Nephron (organoid): ENCODE measurements around the gene BMAL1.

Experiments
- H3K27ac Mint-ChIP-seq, 3 experiments: 2 replicates each; pipeline ENCODE4 v1.8.0; 2020; ENCODE audit warnings: mixed read lengths in 3 of 3, mild to moderate bottlenecking in 2 of 3, moderate library complexity in 1 of 3
- H3K27me3 Mint-ChIP-seq: 2 replicates; pipeline ENCODE4 v1.8.0; 2021; ENCODE audit warnings: low read depth, mild to moderate bottlenecking, moderate library complexity, mixed read lengths
- H3K36me3 Mint-ChIP-seq: 2 replicates; pipeline ENCODE4 v1.8.0; 2020; ENCODE audit warnings: low read depth, mixed read lengths
- H3K4me1 Mint-ChIP-seq: 2 replicates; pipeline ENCODE4 v1.8.0; 2020; ENCODE audit warnings: mixed read lengths
- H3K4me3 Mint-ChIP-seq, 3 experiments: 2 replicates each; pipeline ENCODE4 v1.8.0; 2020; ENCODE audit warnings: mild to moderate bottlenecking in 3 of 3, mixed read lengths in 3 of 3, moderate library complexity in 2 of 3
- H3K9me3 Mint-ChIP-seq: 2 replicates; pipeline ENCODE4 v1.8.0; 2020; ENCODE audit warnings: mixed read lengths
- CTCF ChIP-seq, 3 experiments: fragments of 200-600 bp; sonication (generic); IDR thresholded peaks; one replicate each; pipeline ENCODE4 v1.5.0; 2021; ENCODE audit warnings: antibody characterized with exemption in 3 of 3; ENCODE audit not compliant: unreplicated experiment in 3 of 3

The BMAL1 gene

GRCh38 chr11:13277768-13278608 lies at the start of gene BMAL1:
BMAL1 (plus strand) TSS chr11:13277790; CDS start chr11:13354309, 76,519 bp downstream.
- Mint-ChIP-seq H3K4me3 (peak within 1 kb of the TSS; percentile 90 to 93 (median 90)), H3K4me1 (peaks cover 12% of the 10 kb centered on the region), H3K36me3 (no peaks in the 10 kb centered on the region), H3K27me3 (peaks cover 92% of the 10 kb centered on the region), H3K9me3 (no peaks in the 10 kb centered on the region), H3K27ac (peak within 1 kb of the TSS in 2 of 3 experiments; percentile 3 to 14)
- TF ChIP-seq CTCF (IDR thresholded peaks at IDR 0.05; ENCODE audit: unreplicated experiment in 3 of 3) = no peak

- H3K27ac Mint-ChIP-seq = peak overlapping the region; percentile 3 to 27 (median 24)
- H3K27me3 Mint-ChIP-seq = peaks cover 8% of the 10 kb centered on the region
- H3K9me3 Mint-ChIP-seq = no peaks in the 10 kb centered on the region
- peak overlapping the region in 2 of 3 experiments; percentile 2 to 54 for H3K4me3 Mint-ChIP-seq
- peaks cover 46% of the 10 kb centered on the region for H3K4me1 Mint-ChIP-seq
- no peaks in the 10 kb centered on the region for H3K36me3 Mint-ChIP-seq
- TF ChIP-seq CTCF (IDR thresholded peaks at IDR 0.05; ENCODE audit: unreplicated experiment in 3 of 3) = no peak
These were observed 49.0 kb upstream of the BMAL1 start for GRCh38 chr11:13228572-13228971.

- Mint-ChIP-seq H3K36me3 (no peaks in the 10 kb centered on the region), H3K4me3 (peak overlapping the region in 1 of 3 experiments; percentile 54), H3K9me3 (no peaks in the 10 kb centered on the region), H3K27me3 (peaks cover 8% of the 10 kb centered on the region), H3K4me1 (peaks cover 46% of the 10 kb centered on the region), H3K27ac (peak overlapping the region; percentile 27 to 77 (median 29))
- TF ChIP-seq CTCF (IDR thresholded peaks at IDR 0.05; ENCODE audit: unreplicated experiment in 3 of 3) = no peak
These were observed 48.5 kb upstream of the BMAL1 start for GRCh38 chr11:13229136-13229535.

- H3K9me3 Mint-ChIP-seq = no peaks in the 10 kb centered on the region
- H3K4me3 Mint-ChIP-seq = peak overlapping the region in 1 of 3 experiments; percentile 19
- no peaks in the 10 kb centered on the region for H3K36me3 Mint-ChIP-seq
- H3K4me1 Mint-ChIP-seq = peaks cover 46% of the 10 kb centered on the region
- peaks cover 8% of the 10 kb centered on the region for H3K27me3 Mint-ChIP-seq
- TF ChIP-seq CTCF (IDR thresholded peaks at IDR 0.05; ENCODE audit: unreplicated experiment in 3 of 3) = no peak
- peak overlapping the region; percentile 27 to 77 (median 29) for H3K27ac Mint-ChIP-seq
These were observed 47.8 kb upstream of the BMAL1 start for GRCh38 chr11:13229711-13230318.

GRCh38 chr11:13233173-13233745 lies 44.3 kb upstream of the BMAL1 start:
- H3K9me3 Mint-ChIP-seq = peaks cover 8% of the 10 kb centered on the region
- H3K36me3 Mint-ChIP-seq = no peaks in the 10 kb centered on the region
- H3K27ac Mint-ChIP-seq = no peak overlapping the region
- no peak for TF ChIP-seq CTCF (IDR thresholded peaks at IDR 0.05; ENCODE audit: unreplicated experiment in 3 of 3)
- no peak overlapping the region for H3K4me3 Mint-ChIP-seq
- peaks cover 12% of the 10 kb centered on the region for H3K27me3 Mint-ChIP-seq
- peaks cover 49% of the 10 kb centered on the region for H3K4me1 Mint-ChIP-seq
